HG02884 (cell line): Measurements from ENCODE around the gene FICD.
A peak's percentile ranks its signal among the peaks of the same experiment; 100 is the strongest.

Source experiments
- ATAC-seq: cut with Tn5 transposase; IDR thresholded peaks from one replicate; pipeline ENCODE4 v1.9.1; 2021; ENCODE audit warnings: mild to moderate bottlenecking, moderate library complexity; ENCODE audit not compliant: unreplicated experiment

Gene FICD

DNA sequence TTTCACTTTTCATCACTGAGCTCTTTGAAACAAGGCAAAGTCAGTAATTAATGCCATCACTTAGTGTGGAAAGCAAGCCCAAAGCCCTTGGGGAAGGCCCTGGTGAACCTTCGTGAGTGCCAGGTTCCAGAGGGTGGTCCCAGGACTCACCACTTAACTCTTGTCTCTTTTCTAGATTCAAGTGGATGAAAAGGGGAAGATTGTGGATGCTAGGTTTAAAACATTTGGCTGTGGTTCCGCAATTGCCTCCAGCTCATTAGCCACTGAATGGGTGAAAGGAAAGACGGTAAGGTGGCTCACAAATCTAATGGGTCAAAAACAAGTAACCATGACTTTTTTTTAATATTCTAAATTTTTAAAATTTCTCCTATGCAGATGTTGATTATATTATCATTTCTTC lies 50.1 kb downstream of the FICD start:
- ATAC-seq, result no peak

DNA sequence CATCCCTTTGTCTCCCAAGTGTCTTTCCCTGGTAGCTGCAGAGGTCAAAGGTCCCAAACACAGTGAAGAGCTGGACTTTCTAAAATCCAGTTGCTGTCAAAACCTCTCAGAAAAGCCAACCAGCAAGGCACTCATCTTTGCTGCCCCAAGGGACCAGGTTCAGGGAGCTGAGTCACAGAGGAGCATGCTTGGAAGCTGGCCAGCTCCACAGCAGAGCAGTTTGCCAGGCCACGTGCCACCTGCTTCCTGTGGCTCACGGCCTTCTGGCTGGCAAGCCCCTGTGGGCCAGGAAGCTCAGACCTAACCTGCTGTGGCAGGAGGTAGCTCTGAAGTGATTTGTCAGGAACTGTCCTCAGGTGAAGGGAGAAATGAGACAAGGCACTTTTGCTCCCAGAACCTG lies 50.9 kb downstream of the FICD start:
- no peak for ATAC-seq

DNA sequence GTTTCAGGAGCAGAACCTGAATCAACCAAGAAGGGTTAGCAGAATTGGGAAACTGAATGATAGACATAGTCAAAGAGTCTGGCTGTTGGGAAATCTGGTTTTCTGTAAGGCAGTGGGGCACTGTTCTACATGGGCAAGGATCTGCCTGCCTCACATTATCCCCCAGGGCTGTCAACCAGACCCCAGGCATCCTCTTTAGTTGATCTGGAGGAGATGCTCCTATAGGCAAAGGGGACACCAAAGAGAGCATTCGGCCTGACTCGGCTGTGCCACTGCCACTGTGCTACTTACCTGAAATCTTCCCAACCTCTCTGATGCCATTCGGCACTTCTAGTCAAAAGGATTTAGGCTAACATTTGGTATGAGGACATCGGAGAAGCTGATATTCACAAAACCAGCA lies 51.4 kb downstream of the FICD start:
- no peak for ATAC-seq

DNA sequence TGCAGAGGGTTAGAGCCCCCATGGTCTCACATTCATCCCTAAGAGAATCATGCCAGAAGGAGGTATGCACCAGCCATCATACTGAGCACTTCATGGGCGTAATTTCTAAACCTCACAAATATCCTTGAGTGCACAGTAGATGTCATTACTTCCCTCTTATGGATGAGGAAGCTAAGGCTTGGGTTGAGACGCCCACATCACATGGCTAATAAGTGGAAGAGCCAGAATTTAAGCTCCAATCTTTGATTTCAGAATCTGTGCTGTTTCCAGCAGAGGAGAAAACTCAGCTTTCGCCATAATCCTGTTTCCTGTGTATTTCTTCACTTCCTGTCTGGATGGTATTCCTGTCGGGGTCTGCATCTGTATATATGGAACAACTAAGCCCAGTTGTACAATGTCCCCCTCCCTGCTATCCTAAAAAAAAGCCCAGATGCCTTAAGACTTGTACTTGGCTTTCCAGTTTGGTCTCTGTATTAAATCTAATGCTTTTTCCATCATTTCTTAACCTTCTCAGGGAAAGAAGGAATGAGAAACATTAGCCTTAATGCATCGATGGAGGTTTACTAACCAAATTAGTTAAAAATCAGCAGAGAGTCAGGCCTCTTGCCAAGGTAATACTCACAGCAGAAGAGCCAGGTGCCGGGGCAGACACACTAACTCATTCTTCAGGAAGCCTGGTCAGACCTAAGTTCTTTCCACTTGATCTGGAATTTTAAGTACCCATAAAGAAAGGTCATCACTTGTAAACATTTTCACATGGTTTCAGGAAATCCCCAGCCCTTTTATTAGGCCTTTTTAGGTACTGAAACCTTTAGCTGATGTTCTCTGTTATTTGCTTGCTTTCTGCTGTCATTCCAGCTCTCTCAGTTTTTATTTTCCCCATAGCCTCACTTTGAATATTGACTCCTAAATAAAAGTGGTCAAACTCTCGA lies 52.6 kb downstream of the FICD start:
- ATAC-seq, result no peak

DNA sequence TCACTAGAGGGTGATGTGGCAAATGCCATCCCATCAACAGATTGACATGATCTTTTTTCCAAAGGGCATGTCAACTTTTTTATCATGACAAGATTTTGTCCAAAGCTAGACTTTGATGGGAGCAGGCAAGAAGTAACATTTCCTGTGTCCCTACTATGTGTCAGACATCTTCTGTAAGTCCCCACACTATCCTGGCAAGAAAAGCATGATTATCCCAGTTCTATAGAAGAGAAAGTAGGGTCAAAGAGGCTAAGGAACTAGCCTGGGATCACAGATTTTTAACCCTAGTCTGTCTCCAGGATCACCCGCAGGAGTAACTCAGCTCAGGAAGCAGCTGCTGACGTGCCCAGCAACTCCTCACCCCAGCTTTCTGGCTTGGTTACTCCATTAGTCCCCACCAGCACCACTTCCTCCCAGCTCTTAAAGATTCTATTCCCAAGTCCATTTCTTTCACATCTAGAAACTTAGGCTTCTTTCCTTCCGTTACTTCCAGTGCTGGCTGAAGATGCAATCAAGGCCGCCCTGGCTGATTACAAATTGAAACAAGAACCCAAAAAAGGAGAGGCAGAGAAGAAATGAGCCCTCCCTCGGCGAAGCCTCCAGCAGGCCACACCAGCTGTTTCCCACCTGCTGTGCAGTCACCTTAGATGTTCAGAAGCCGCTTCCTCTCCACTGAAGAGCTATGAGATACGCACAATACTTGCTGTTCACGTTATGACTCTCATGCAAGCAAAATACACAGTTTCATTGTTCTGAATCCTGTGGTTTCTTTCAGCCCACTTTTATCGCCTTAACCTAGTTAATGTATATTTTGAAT lies 53.5 kb downstream of the FICD start:
- peak; percentile 76 for ATAC-seq
